ENCODE data around the gene UCHL1.

The UCHL1 gene

GRCh38 chr4:41297832-41298231, 41.1 kb downstream of the UCHL1 start:
- Histone ChIP-seq H3K9me3 (ENCODE audit: low read length) (peaks cover 15% of the 10 kb centered on the region), H3F3A (ENCODE audit: insufficient read depth, low read length) (no peaks in the 10 kb centered on the region), H3K4me3 (ENCODE audit: low read depth, low read length, poor library complexity, severe bottlenecking) (no peak overlapping the region), H4K20me1 (ENCODE audit: insufficient read depth, low read length) (no peaks in the 10 kb centered on the region), H3K4me1 (ENCODE audit: insufficient read depth, low read length, severe bottlenecking) (no peaks in the 10 kb centered on the region), H3K9ac (ENCODE audit: low read length) (no peak overlapping the region), H3K36me3 (ENCODE audit: insufficient read depth, low read length) (no peaks in the 10 kb centered on the region), H3K9me2 (ENCODE audit: low read depth, low read length) (no peaks in the 10 kb centered on the region), H2AFZ (ENCODE audit: low read length) (no peak overlapping the region), H3K27me3 (ENCODE audit: insufficient read depth, low read length) (no peaks in the 10 kb centered on the region), H3K4me2 (ENCODE audit: low read length) (no peak overlapping the region), H3K27ac (ENCODE audit: low read depth, low read length, poor library complexity, severe bottlenecking) (no peak overlapping the region), H3K79me2 (ENCODE audit: insufficient read depth, low read length) (no peaks in the 10 kb centered on the region)
- TF ChIP-seq CTCF (IDR thresholded peaks at IDR 0.05; ENCODE audit: low read length) (no peak), EZH2 (IDR thresholded peaks at IDR 0.05; ENCODE audit: borderline replicate concordance, low read length) (no peak)

- no peaks in the 10 kb centered on the region for H3K79me2 ChIP-seq (ENCODE audit: insufficient read depth, low read length)
- H4K20me1 ChIP-seq (ENCODE audit: insufficient read depth, low read length), result no peaks in the 10 kb centered on the region
- H3K9me3 ChIP-seq (ENCODE audit: low read length), result peaks cover 11% of the 10 kb centered on the region
- H3K27ac ChIP-seq (ENCODE audit: low read depth, low read length, poor library complexity, severe bottlenecking), result no peak overlapping the region
- no peaks in the 10 kb centered on the region for H3K4me1 ChIP-seq (ENCODE audit: insufficient read depth, low read length, severe bottlenecking)
- H3K4me2 ChIP-seq (ENCODE audit: low read length), result no peak overlapping the region
- TF ChIP-seq CTCF (IDR thresholded peaks at IDR 0.05; ENCODE audit: low read length) (no peak), EZH2 (IDR thresholded peaks at IDR 0.05; ENCODE audit: borderline replicate concordance, low read length) (no peak)
- no peaks in the 10 kb centered on the region for H3K27me3 ChIP-seq (ENCODE audit: insufficient read depth, low read length)
- no peak overlapping the region for H3K4me3 ChIP-seq (ENCODE audit: low read depth, low read length, poor library complexity, severe bottlenecking)
- H2AFZ ChIP-seq (ENCODE audit: low read length), result no peak overlapping the region
- no peaks in the 10 kb centered on the region for H3K9me2 ChIP-seq (ENCODE audit: low read depth, low read length)
- H3K9ac ChIP-seq (ENCODE audit: low read length), result no peak overlapping the region
- no peaks in the 10 kb centered on the region for H3F3A ChIP-seq (ENCODE audit: insufficient read depth, low read length)
- H3K36me3 ChIP-seq (ENCODE audit: insufficient read depth, low read length), result no peaks in the 10 kb centered on the region
These were observed 42.8 kb downstream of the UCHL1 start for GRCh38 chr4:41299486-41299885.

GRCh38 chr4:41301137-41301536, 44.4 kb downstream of the UCHL1 start:
- H3K9me3 ChIP-seq (ENCODE audit: low read length), result no peaks in the 10 kb centered on the region
- no peaks in the 10 kb centered on the region for H3K9me2 ChIP-seq (ENCODE audit: low read depth, low read length)
- H3K79me2 ChIP-seq (ENCODE audit: insufficient read depth, low read length), result no peaks in the 10 kb centered on the region
- no peaks in the 10 kb centered on the region for H3F3A ChIP-seq (ENCODE audit: insufficient read depth, low read length)
- no peaks in the 10 kb centered on the region for H3K4me1 ChIP-seq (ENCODE audit: insufficient read depth, low read length, severe bottlenecking)
- H3K4me2 ChIP-seq (ENCODE audit: low read length), result no peak overlapping the region
- H3K4me3 ChIP-seq (ENCODE audit: low read depth, low read length, poor library complexity, severe bottlenecking), result no peak overlapping the region
- no peak overlapping the region for H3K27ac ChIP-seq (ENCODE audit: low read depth, low read length, poor library complexity, severe bottlenecking)
- H3K27me3 ChIP-seq (ENCODE audit: insufficient read depth, low read length), result no peaks in the 10 kb centered on the region
- H3K36me3 ChIP-seq (ENCODE audit: insufficient read depth, low read length), result no peaks in the 10 kb centered on the region
- no peak overlapping the region for H2AFZ ChIP-seq (ENCODE audit: low read length)
- H4K20me1 ChIP-seq (ENCODE audit: insufficient read depth, low read length), result no peaks in the 10 kb centered on the region
- no peak for TF ChIP-seq CTCF (IDR thresholded peaks at IDR 0.05; ENCODE audit: low read length)
- no peak for TF ChIP-seq EZH2 (IDR thresholded peaks at IDR 0.05; ENCODE audit: borderline replicate concordance, low read length)
- H3K9ac ChIP-seq (ENCODE audit: low read length), result no peak overlapping the region
